ENCODE results near the gene GGT5.
"Not testable (repeated sequence)": the region's sequence is repeated elsewhere in the genome, so short reads cannot be mapped to it uniquely, and the experiment has no call there.

DNA sequence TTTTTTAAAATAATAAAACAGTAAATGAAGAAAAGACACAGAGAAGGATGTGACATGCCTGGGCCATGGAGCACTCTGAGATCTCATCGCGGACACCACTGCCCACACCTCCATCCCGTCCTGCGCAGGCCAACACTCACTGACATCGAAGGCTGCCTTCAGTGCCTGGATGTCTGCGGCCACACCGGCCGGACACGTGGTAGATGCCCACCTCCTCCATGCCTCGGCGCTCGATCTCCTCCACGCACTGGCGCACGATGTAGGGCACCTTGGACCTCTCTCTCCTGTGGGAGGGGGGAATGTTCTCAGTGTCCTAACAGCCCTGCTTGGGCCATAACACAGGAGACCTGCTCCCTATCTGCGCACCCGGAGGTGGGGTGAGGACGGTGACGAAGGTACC lies 18.6 kb upstream of the GGT5 start:
- TF ChIP-seq, protein P1, sequence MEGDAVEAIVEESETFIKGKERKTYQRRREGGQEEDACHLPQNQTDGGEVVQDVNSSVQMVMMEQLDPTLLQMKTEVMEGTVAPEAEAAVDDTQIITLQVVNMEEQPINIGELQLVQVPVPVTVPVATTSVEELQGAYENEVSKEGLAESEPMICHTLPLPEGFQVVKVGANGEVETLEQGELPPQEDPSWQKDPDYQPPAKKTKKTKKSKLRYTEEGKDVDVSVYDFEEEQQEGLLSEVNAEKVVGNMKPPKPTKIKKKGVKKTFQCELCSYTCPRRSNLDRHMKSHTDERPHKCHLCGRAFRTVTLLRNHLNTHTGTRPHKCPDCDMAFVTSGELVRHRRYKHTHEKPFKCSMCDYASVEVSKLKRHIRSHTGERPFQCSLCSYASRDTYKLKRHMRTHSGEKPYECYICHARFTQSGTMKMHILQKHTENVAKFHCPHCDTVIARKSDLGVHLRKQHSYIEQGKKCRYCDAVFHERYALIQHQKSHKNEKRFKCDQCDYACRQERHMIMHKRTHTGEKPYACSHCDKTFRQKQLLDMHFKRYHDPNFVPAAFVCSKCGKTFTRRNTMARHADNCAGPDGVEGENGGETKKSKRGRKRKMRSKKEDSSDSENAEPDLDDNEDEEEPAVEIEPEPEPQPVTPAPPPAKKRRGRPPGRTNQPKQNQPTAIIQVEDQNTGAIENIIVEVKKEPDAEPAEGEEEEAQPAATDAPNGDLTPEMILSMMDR (IDR thresholded peaks at IDR 0.05; ENCODE audit: low read depth, low read length, missing input control), result not testable (repeated sequence)
- TF ChIP-seq, protein P2, sequence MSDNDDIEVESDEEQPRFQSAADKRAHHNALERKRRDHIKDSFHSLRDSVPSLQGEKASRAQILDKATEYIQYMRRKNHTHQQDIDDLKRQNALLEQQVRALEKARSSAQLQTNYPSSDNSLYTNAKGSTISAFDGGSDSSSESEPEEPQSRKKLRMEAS (IDR thresholded peaks at IDR 0.05), result not testable (repeated sequence)
- TF ChIP-seq, protein P3, sequence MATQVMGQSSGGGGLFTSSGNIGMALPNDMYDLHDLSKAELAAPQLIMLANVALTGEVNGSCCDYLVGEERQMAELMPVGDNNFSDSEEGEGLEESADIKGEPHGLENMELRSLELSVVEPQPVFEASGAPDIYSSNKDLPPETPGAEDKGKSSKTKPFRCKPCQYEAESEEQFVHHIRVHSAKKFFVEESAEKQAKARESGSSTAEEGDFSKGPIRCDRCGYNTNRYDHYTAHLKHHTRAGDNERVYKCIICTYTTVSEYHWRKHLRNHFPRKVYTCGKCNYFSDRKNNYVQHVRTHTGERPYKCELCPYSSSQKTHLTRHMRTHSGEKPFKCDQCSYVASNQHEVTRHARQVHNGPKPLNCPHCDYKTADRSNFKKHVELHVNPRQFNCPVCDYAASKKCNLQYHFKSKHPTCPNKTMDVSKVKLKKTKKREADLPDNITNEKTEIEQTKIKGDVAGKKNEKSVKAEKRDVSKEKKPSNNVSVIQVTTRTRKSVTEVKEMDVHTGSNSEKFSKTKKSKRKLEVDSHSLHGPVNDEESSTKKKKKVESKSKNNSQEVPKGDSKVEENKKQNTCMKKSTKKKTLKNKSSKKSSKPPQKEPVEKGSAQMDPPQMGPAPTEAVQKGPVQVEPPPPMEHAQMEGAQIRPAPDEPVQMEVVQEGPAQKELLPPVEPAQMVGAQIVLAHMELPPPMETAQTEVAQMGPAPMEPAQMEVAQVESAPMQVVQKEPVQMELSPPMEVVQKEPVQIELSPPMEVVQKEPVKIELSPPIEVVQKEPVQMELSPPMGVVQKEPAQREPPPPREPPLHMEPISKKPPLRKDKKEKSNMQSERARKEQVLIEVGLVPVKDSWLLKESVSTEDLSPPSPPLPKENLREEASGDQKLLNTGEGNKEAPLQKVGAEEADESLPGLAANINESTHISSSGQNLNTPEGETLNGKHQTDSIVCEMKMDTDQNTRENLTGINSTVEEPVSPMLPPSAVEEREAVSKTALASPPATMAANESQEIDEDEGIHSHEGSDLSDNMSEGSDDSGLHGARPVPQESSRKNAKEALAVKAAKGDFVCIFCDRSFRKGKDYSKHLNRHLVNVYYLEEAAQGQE (IDR thresholded peaks at IDR 0.05), result not testable (repeated sequence)

All from liver (tissue), 2 donors.